ENCODE measurements around the gene LCN15. TPM values are rescaled to one million over a fixed set of nuclear protein-coding genes. Genes with fewer than 3 reads are reported as not detected.

LCN15 gene
- total RNA-seq, 1 experiment from 2014 or later = not detected

- H3K27me3 Mint-ChIP-seq (ENCODE audit: insufficient read depth, unreplicated experiment) = no peaks in the 10 kb centered on the region
- Histone ChIP-seq H3K9me3 (no peaks in the 10 kb centered on the region), H3K4me1 (peaks cover 11% of the 10 kb centered on the region), H3K4me3 (ENCODE audit: low read depth, low read length) (no peak overlapping the region), H3K27me3 (replicated peaks; ENCODE audit: control insufficient read depth, insufficient read depth, low read length) (no peaks in the 10 kb centered on the region), H3K36me3 (ENCODE audit: control insufficient read depth, insufficient read depth, low read length) (peaks cover 2% of the 10 kb centered on the region)
- ChIA-PET CTCF (interaction anchor here (1.8 kb wide), 1 partner anchor 13 kb away, joined by 4 read pairs; no protein-coding TSS in a partner anchor), POLR2A (interaction anchor here (1.2 kb wide), 1 partner anchor 13 kb away, joined by 5 read pairs; no protein-coding TSS in a partner anchor)
- DNase-seq = no peak
- no TSS peak for BruUV-seq (replicated peaks)
- H3K27ac Mint-ChIP-seq (ENCODE audit: unreplicated experiment) = no peak overlapping the region
- intact Hi-C loops (cut with micrococcal nuclease; ENCODE audit: unreplicated experiment) = no loop called here
- peak overlapping the region; percentile 66 for H3K4me3 Mint-ChIP-seq (ENCODE audit: unreplicated experiment)
- H3K4me1 Mint-ChIP-seq (ENCODE audit: low read depth, unreplicated experiment) = peaks cover 6% of the 10 kb centered on the region
- no peaks in the 10 kb centered on the region for H3K9me3 Mint-ChIP-seq (ENCODE audit: unreplicated experiment)
- TF ChIP-seq, protein P1, sequence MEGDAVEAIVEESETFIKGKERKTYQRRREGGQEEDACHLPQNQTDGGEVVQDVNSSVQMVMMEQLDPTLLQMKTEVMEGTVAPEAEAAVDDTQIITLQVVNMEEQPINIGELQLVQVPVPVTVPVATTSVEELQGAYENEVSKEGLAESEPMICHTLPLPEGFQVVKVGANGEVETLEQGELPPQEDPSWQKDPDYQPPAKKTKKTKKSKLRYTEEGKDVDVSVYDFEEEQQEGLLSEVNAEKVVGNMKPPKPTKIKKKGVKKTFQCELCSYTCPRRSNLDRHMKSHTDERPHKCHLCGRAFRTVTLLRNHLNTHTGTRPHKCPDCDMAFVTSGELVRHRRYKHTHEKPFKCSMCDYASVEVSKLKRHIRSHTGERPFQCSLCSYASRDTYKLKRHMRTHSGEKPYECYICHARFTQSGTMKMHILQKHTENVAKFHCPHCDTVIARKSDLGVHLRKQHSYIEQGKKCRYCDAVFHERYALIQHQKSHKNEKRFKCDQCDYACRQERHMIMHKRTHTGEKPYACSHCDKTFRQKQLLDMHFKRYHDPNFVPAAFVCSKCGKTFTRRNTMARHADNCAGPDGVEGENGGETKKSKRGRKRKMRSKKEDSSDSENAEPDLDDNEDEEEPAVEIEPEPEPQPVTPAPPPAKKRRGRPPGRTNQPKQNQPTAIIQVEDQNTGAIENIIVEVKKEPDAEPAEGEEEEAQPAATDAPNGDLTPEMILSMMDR (IDR thresholded peaks at IDR 0.05; ENCODE audit: insufficient read depth in 1 of 2, low read depth in 1 of 2, low read length in 1 of 2, severe bottlenecking in 1 of 2, unreplicated experiment in 1 of 2) = no peak
- peaks cover 7% of the 10 kb centered on the region for H3K36me3 Mint-ChIP-seq (ENCODE audit: insufficient read depth, unreplicated experiment)
These were observed 49.4 kb downstream of the LCN15 start for GRCh38 chr9:136714893-136715274.

GRCh38 chr9:136714096-136714892 is 50.0 kb downstream of the LCN15 start:
- ChIA-PET POLR2A (interaction anchor here (1.2 kb wide), 1 partner anchor 14 kb away, joined by 5 read pairs; no protein-coding TSS in a partner anchor), CTCF (interaction anchor here (1.8 kb wide), 1 partner anchor 13 kb away, joined by 4 read pairs; no protein-coding TSS in a partner anchor)
- H3K4me3 Mint-ChIP-seq (ENCODE audit: unreplicated experiment) = peak overlapping the region; percentile 66
- H3K36me3 ChIP-seq (ENCODE audit: control insufficient read depth, insufficient read depth, low read length) = peaks cover 2% of the 10 kb centered on the region
- TF ChIP-seq, protein P1 (IDR thresholded peaks at IDR 0.05; ENCODE audit: insufficient read depth in 1 of 2, low read depth in 1 of 2, low read length in 1 of 2, severe bottlenecking in 1 of 2, unreplicated experiment in 1 of 2) = no peak
- no peaks in the 10 kb centered on the region for H3K27me3 Mint-ChIP-seq (ENCODE audit: insufficient read depth, unreplicated experiment)
- peaks cover under 1% of the 10 kb centered on the region for H3K36me3 Mint-ChIP-seq (ENCODE audit: insufficient read depth, unreplicated experiment)
- peaks cover 6% of the 10 kb centered on the region for H3K4me1 Mint-ChIP-seq (ENCODE audit: low read depth, unreplicated experiment)
- peaks cover 11% of the 10 kb centered on the region for H3K4me1 ChIP-seq
- H3K27ac Mint-ChIP-seq (ENCODE audit: unreplicated experiment) = no peak overlapping the region
- H3K9me3 Mint-ChIP-seq (ENCODE audit: unreplicated experiment) = no peaks in the 10 kb centered on the region
- DNase-seq = peak in 1 of 2 experiments; percentile 39
- intact Hi-C loops (cut with micrococcal nuclease; ENCODE audit: unreplicated experiment) = no loop called here
- BruUV-seq (replicated peaks) = TSS peak; percentile 21
- no peak overlapping the region; the same call in 1 of the 2 replicates for H3K4me3 ChIP-seq (ENCODE audit: low read depth, low read length)
- H3K9me3 ChIP-seq = no peaks in the 10 kb centered on the region
- no peaks in the 10 kb centered on the region for H3K27me3 ChIP-seq (replicated peaks; ENCODE audit: control insufficient read depth, insufficient read depth, low read length)

- DNase-seq = no peak
- no peaks in the 10 kb centered on the region for H3K27me3 ChIP-seq (replicated peaks; ENCODE audit: control insufficient read depth, insufficient read depth, low read length)
- H3K9me3 ChIP-seq = no peaks in the 10 kb centered on the region
- H3K4me1 ChIP-seq = peaks cover 11% of the 10 kb centered on the region
- Mint-ChIP-seq H3K4me1 (ENCODE audit: low read depth, unreplicated experiment) (peaks cover 7% of the 10 kb centered on the region), H3K9me3 (ENCODE audit: unreplicated experiment) (no peaks in the 10 kb centered on the region), H3K4me3 (ENCODE audit: unreplicated experiment) (peak overlapping the region; percentile 66), H3K27ac (ENCODE audit: unreplicated experiment) (no peak overlapping the region), H3K27me3 (ENCODE audit: insufficient read depth, unreplicated experiment) (no peaks in the 10 kb centered on the region), H3K36me3 (ENCODE audit: insufficient read depth, unreplicated experiment) (no peaks in the 10 kb centered on the region)
- intact Hi-C loops (cut with micrococcal nuclease; ENCODE audit: unreplicated experiment) = no loop called here
- CTCF ChIA-PET = interaction anchor here (0.6 kb wide), 1 partner anchor 12 kb away, joined by 4 read pairs; no protein-coding TSS in a partner anchor
- POLR2A ChIA-PET = interaction anchor here (0.6 to 1.1 kb wide), 2 partner anchors 15 to 17 kb away, joined by 3 read pairs; no protein-coding TSS in a partner anchor
- H3K4me3 ChIP-seq (ENCODE audit: low read depth, low read length) = peak overlapping the region; percentile 85
- TF ChIP-seq, protein P1 (IDR thresholded peaks at IDR 0.05; ENCODE audit: insufficient read depth in 1 of 2, low read depth in 1 of 2, low read length in 1 of 2, severe bottlenecking in 1 of 2, unreplicated experiment in 1 of 2) = no peak
- peaks cover 2% of the 10 kb centered on the region for H3K36me3 ChIP-seq (ENCODE audit: control insufficient read depth, insufficient read depth, low read length)
- BruUV-seq (replicated peaks) = no TSS peak
These were observed 50.8 kb downstream of the LCN15 start for GRCh38 chr9:136713550-136713949.

All from Caco-2 (cell line).